GM12801 (cell line): ENCODE data around the gene ADAMTS6.

Experiments used
- TF ChIP-seq, protein P1 (sequence below): IDR thresholded peaks from one replicate; pipeline ENCODE4 v1.5.1; 2011; ENCODE audit warnings: control low read depth; ENCODE audit not compliant: insufficient read length; ENCODE audit errors: extremely low read depth

Gene ADAMTS6

DNA sequence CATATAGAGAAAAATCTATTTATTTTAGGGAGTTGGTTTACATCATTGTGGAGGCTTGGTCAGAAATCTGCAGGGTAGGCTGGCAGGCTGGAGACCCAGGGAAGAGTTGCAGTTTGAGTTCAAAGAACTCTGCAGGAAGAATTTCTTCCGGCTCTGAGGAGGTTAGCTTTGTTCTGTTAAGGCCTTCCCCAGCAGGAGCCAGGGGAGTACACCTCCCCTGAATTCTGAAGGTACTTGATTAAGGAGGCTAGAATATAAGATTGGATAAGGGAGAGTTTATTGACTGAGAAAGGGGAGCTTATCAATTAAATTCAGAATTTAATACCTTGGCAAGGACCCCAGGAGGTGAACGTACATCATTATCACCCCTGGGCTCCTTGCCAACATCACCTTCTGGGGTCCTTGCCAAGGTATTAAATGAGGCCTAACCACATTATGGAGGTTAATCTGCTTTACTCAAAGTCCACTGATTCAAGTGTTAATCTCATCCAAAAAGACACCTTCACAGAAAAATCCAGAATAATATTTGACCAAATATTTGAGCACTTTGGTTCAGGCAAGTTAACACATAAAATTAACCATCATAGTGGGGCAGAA is 361.3 kb downstream of the ADAMTS6 start:
- TF ChIP-seq, protein P1, sequence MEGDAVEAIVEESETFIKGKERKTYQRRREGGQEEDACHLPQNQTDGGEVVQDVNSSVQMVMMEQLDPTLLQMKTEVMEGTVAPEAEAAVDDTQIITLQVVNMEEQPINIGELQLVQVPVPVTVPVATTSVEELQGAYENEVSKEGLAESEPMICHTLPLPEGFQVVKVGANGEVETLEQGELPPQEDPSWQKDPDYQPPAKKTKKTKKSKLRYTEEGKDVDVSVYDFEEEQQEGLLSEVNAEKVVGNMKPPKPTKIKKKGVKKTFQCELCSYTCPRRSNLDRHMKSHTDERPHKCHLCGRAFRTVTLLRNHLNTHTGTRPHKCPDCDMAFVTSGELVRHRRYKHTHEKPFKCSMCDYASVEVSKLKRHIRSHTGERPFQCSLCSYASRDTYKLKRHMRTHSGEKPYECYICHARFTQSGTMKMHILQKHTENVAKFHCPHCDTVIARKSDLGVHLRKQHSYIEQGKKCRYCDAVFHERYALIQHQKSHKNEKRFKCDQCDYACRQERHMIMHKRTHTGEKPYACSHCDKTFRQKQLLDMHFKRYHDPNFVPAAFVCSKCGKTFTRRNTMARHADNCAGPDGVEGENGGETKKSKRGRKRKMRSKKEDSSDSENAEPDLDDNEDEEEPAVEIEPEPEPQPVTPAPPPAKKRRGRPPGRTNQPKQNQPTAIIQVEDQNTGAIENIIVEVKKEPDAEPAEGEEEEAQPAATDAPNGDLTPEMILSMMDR: no peak

DNA sequence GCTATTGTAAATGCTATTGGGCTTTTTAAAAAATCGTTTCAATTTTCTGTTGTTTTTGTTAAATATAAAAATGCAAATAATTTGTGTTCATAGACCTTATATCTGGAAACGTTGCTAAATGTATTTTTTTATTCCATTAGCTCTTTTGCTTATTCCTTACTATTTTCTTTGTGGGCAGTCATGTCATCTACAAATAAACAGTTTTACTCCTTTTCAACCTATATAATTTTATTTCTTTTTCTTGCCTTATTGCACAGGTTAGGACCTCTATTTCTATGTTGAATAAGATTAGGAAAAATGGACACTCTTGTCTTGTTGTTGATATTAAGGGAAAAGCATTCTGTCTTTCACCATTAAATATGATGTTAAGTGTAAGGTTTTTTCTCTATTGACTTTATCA is 364.2 kb downstream of the ADAMTS6 start:
- TF ChIP-seq, protein P1: no peak

DNA sequence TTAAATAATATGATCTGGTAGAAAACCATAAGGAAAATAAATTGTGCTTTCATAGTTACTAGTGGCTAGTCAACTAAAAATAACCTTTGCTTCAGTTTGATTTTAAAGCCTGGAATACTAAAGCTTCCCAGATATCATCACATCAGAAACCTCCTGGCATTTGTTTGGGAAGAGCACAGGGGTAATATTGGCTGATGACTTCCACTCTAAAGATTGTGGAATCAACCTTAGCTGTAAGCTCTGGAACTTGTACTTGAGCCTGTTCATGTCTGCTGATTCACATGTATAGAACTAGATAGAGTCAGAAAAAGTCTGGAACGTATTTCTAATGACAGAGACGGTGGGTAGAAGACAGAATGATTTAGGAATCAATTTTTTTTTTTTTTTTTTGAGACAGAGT is 367.9 kb downstream of the ADAMTS6 start:
- TF ChIP-seq, protein P1: no peak

DNA sequence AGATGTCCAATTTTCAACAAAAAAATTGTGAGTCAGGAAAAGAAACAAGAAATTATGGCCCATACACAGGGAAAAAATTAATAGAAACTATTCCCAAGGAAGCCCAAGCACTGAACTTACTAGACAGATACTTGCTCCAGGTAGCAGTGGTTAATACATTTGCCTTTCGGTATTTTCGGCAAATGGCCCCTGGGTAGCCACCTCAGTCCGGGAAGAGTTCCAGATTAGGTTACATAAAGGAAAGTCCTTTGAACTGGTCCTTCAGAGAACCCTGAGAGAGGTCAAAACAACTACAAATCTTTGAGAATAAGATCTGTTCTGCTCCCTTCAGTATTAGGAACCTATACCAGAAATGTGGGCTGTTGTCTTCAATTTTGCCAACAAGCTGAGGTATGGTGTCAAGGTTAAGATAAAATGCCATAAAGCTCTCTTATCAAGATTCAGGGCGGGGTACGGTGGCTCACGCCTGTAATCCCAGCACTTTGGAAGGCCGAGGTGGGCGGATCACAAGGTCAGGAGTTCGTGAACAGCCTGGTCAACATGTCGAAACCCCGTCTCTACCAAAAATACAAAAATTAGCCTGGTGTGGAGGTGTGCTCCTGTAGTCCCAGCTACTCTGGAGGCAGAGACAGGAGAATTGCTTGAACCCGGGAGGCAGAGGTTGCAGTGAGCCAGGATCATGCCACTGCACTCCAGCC is 369.6 kb downstream of the ADAMTS6 start:
- TF ChIP-seq, protein P1: no peak

DNA sequence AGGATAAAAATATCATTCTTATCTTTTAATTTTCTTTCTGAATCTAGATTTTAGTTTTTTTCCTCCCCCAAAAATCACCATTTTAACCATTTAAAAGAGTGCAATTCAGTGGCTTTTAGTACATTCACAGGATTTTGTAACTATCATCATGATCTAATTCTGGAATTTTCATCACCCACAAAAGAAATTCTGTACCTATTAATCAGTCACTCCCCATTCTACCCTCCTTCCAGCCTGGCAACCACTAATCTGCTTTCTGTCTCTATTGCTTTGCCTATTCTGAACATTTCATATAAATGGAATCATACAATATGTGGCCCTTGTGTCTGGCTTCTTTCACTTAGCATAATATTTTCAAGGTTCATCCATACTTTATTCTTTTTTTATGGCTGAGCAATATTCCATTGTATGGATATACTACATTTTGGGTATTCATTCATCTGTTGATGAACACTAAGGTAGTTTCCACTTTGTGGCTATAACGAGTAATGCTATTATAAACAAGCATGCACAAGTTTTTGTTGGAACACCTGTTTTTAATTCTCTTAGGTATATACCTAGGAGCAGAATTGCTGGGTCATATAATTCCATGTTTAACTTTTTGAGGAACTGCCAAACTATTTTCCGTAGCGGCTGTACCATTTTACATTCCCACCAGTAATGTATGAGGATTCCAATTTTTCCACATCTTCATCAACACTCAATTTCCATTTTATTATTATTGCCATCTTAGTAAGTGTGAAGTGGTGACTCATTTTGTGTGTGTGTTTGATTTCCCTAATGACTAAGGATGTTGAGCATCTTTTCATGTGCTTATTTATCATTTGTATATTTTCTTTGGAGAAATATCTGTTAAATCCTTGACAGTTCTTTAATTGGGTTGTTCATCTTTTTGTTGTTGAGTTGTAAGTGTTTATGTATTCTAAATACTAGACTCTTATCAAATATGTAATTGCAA is 372.7 kb downstream of the ADAMTS6 start:
- TF ChIP-seq, protein P1: no peak

DNA sequence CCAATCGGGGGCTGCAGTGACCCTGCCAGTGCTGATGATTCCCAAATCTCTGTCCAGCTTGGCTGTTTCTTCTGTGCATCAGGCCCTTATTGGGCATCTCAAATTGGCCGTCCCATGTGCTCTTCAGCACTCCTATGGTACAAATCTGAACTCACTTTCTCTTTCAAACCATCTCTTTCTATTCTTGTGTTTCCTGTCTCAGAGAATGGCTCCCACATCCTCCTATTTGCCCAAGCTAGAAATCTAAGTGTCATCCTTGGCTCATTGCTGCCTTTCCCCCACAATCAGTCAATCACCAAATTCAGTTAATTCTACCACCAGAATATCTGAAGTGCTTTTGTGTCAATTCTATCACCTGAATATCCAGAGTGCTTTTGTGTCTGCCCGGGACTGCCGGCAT is 376.4 kb downstream of the ADAMTS6 start:
- TF ChIP-seq, protein P1: no peak

DNA sequence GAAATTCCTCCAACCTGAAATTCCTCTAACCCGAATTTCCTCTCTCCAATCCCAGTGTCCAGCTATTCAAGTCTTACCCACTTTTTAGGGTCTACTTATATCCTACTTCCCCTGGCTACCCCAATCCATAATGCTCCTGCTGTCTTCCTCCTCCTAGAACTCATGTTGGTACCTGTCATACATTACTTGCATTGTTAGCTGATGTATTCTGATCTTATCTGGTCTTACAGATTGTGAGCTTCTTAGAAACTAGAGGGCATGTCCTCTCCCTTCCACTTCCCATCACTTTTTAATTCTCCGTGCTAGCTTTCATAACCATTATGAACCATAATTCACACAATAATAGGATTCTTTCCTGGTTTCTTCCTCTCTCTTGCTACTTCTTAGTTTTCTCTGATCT is 376.9 kb downstream of the ADAMTS6 start:
- TF ChIP-seq, protein P1: no peak
